Measurements from ENCODE around the gene EMC10.
"Not testable (repeated sequence)": the region's sequence is repeated elsewhere in the genome, so short reads cannot be mapped to it uniquely, and the experiment has no call there.

EMC10 gene

DNA sequence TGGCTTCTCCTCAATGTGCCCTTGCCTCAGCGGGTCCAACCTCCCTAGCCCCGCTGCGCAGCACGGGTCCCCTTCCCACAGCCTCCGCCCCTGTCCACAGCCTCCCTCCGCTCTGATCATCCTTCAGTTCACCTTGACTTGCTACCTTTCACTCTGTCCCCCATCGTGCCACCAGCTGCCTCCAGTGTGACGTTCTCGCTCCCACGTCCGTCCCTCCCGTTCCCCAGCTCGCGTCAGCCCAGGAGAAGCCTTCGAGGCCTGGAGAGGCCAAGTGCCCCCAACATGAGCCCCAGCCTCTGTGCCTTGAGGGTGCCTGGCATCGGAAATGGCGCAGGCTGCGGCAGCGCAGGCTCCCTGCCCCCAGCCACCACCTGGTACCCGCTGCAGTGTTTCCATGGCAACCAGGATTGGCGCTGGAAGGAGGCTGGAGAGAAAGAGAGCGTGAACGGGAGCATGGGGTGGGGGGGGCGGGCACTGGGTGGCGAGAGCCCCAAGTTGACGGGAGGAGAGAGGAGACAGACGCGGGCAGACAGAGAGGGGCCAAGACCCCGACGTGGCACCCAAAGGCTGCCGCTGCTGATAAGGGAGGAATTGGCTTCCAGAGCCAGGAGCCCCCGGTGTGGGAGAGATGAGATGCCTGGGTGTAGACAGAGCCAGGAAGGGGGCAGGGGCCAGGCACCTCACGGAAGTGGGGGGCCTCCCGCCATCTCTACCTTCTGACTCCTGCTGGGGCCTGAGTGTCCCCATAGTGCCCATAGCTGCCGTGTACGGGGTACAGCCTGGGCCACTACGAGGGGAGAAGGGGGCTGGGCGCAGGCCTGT lies 38.2 kb downstream of the EMC10 start:
- no peak for DNase-seq (ENCODE audit: low spot score)

DNA sequence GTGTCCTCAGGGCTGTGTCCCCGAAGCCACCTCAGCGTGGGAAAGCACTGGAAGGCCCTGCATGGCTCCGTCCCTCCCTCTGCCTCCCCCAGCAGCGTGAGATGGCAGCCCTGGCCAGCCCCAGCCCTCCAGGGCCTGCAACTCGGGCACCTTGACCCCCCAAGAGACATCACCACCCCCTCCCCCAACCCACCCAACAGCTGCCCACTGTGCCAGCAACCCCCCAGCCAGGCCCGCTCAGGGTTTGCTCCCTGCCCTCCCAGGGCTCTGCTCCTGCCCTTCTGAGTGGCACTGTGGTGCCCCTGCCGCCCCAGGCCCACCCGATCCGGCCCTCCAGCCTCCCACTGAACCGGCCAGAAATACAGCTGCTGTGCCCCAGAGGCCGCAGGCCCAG lies 38.9 kb downstream of the EMC10 start:
- no peak for DNase-seq (ENCODE audit: low spot score)

DNA sequence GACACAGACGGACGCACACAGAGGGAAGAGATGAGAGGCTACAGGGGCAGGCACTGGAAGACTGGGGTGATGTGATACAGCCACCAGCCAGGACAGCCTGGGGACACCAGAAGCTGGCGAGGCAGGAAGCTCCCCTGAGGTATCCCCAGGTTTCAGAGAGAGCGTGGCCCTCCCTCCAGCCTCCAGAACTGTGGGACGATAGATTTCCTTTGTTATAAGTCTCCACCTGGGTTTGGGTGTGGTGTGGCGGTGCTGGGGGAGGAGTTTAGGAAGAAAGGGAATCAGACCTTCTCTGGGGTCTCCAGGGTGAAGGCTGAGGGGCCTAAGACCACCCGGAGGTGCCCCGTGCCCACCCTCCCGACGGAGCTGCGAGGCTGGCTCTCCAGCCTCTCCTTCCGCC lies 40.1 kb downstream of the EMC10 start:
- DNase-seq (ENCODE audit: low spot score): no peak

DNA sequence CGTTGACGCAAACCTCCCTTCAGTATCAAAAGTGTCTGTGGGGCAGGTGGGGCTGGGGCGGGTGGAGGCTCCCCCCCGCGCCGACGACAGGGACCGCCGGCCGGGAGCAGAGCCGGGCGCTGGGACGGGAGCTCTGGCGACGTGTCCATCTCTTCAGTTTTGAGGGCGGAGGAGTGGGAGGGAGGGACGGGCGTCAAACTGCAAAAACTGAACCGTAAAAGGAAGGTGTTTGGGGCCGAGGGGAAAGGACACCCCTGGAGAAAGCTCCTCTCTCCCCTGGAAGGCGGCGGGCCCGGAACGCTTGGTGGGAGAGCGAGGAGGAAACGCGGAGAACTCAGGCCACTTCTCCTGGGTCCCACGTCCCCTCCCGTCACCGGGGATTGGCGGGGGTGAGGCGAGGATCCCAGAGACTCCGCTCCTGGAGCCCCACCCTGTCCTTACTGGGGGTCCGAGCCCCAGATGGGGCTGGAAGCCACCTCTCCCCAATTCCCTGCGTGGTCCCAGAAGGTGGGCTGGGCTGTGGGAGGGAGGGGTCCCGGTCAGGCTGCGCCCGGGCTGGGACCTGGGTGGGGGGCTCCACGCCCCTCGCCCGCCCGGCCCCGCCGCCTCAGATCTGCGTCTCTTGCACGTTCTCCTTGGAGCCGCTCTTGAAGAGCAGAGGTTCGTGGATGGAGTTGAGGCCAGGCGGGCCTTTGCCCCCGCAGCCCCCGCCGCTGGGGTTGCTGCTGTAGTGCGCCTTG lies 40.8 kb downstream of the EMC10 start:
- no peak for DNase-seq (ENCODE audit: low spot score)

GRCh38 chr19:50517704-50518075 lies 41.4 kb downstream of the EMC10 start:
- no peak for DNase-seq (ENCODE audit: low spot score)

- no peak for DNase-seq (ENCODE audit: low spot score)
These were observed 42.0 kb downstream of the EMC10 start for GRCh38 chr19:50518091-50519005.

DNA sequence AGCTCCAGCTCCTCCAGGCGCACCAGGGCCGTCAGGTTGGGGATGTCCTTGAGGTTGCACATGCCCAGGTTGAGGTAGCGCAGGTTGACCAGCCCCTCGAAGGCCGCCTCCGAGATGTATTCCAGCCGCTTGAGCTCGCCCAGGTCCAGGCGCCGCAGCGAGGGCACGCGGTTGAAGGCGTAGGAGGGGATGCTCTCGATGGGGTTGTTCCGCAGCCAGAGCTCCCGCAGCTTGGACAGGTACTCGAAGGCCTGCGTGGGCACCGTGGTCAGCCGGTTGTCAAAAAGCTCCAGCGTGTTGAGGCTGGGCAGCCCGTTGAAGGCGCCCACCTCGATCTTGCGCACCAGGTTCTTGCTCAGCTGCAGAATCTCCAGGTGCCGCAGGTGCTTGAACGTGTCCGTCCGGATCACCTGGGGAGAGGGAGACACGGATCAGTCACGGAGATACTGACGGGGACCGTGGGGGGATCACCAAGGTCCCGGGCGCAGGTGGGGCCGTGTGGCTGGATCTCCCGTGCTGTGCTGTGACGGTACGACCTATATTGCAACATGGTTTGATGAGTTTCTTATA lies 42.8 kb downstream of the EMC10 start:
- no peak for DNase-seq (ENCODE audit: low spot score)

GRCh38 chr19:50520822-50521465 lies 44.6 kb downstream of the EMC10 start:
- DNase-seq (ENCODE audit: low spot score): no peak

DNA sequence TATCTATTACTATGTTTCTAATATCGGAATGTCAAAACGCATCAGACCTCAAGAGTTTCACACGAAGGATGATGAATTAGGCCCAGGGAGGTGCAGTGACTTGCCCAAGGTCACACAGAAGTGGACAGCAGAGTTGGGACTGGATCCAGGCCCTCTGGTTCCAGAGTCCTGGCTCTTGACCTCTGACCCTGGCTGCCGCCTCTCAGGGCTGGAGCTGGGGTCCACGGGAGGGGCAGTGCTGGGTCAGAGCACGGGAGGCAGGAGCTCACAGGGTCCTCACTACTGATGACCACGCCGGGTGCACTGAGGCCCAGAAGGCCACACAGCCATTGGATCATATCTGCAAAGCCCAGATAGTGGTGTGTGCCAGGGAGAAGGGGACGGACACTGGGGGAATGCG lies 46.6 kb downstream of the EMC10 start:
- DNase-seq (ENCODE audit: low spot score): no peak

GRCh38 chr19:50528052-50528451 lies 51.7 kb downstream of the EMC10 start:
- DNase-seq (ENCODE audit: low spot score): not testable (repeated sequence)

- DNase-seq (ENCODE audit: low spot score): no peak
These were observed 54.9 kb downstream of the EMC10 start for GRCh38 chr19:50531171-50531612.

DNA sequence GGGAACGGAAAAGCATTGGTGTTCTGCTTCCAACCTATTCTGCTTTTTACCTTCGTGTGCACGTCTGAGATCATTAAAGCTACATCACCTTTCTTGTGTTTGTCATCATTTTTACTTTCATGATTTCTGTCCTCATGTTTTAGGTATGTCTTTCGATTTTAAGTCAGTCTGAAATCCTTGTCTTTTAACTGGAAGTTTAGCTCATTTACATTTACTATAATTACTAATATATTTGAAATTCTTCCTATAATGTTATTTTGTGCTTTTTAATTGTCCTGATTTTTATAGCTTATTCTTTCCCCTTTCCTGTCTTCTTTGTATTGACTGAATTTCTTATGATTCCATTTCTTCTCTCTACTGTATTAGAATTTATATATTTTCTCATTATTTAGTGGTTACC lies 56.6 kb downstream of the EMC10 start:
- no peak for DNase-seq (ENCODE audit: low spot score)

DNA sequence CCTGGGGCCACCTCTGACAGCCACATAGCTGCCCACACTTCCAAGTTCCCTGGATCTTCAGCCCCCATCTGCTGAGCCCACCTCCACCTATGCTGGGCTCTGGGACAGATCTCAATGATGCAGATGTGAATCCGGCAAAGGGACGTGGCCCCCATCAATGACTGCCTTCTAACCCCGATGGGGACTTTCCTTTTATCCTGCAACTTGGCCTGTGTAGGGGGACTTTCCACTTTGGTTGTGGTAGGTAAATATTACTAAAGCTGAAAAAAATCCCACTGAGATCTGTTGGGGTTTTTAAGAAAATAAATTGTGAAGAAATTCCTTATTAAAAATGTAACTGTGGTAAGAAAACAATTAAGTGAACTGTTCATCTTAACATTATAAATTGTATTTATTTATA lies 58.2 kb downstream of the EMC10 start:
- no peak for DNase-seq (ENCODE audit: low spot score)

- DNase-seq (ENCODE audit: low spot score): no peak
These were observed 59.4 kb downstream of the EMC10 start for GRCh38 chr19:50535672-50536187.

GRCh38 chr19:50536662-50537305 lies 60.5 kb downstream of the EMC10 start:
- no peak for DNase-seq (ENCODE audit: low spot score)

DNA sequence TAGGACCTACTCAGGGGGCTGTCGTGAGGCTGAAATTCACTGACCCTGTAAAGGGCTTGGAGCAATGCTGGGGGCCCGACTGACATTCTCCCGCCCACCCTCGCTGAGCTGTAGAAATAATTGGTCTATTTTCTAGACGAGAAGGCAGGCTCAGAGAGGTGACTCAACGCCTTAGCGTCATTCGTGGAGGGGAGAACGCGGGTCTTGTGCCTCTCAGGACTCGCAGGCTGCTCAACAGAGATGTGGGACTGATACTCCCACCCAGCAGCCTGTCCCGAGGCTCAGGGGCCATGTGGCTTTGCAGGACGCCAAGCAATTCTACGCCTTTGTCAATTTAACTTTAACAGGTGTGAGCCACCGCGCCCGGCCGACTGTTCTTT lies 61.0 kb downstream of the EMC10 start:
- no peak for DNase-seq (ENCODE audit: low spot score)

DNA sequence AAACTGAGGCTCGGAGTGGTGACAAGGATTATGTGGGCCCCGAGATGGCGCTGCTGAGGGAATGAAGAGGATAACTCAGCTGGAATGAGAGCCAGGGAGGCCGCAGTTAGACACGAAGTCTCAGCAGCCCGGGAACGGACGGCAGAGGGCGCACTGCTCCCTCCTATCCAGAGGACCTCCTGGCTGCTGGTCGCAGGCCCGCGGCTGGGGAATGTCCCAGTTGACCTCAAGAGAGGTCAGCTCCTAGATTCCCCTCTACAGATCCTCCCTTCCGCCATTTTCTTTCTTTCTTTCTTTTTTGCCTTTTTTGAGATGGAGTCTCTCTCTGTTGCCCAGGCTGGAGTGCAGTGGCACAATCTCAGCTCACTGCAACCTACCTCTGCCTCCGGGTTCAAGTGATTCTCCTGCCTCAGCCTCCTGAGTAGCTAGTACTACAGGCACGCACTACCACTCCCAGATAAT lies 61.5 kb downstream of the EMC10 start:
- DNase-seq (ENCODE audit: low spot score): peak; percentile 71
